Left colon (tissue), 2 donors: ENCODE measurements around the gene CYB5R4. TPM values are rescaled to one million over a fixed set of nuclear protein-coding genes. Genes with fewer than 3 reads are reported as not detected.
"Not testable (repeated sequence)": the region's sequence is repeated elsewhere in the genome, so short reads cannot be mapped to it uniquely, and the experiment has no call there.

Experiments
- ATAC-seq: fragments of 200-7000 bp; cut with Tn5 transposase; one replicate; pipeline ENCODE4 v1.9.1; 2020; ENCODE audit warnings: mild to moderate bottlenecking, moderate library complexity
- DNase-seq, 2 donors: peaks; one replicate each; pipeline ENCODE4 v3.0.0-alpha.2; 2020
- intact Hi-C, 2 donors: fragments of 100-400 bp; cut with DNase I in 1 of 2; cut with micrococcal nuclease in 1 of 2; formaldehyde crosslinking; loops; one replicate each; pipeline versions ENCODE4 v1.11.2 to v1.14.0; 2022; cut with DNase I, micrococcal nuclease
- total RNA-seq, 2 donors: library from RNA; stranded (reverse); fragmentation: NEBNext Ultra II Directional; extraction: Animal tissue kit (Norgen Biotek cat#: 25700); gene quantifications; one replicate each; pipeline ENCODE4 v1.2.1, GENCODE V29; 2021
- donor health status: DM: no; HTN: no; CAD: no.
- donor health status: DM: yes; HTN: yes; CAD: no.

The CYB5R4 gene
- total RNA-seq, 2 donors from 2014 or later = 30.5 to 31.9 TPM

GRCh38 chr6:83897094-83897493, 37.6 kb downstream of the CYB5R4 start:
- ATAC-seq, intact Hi-C loops, DNase-seq: not testable (repeated sequence)

DNA sequence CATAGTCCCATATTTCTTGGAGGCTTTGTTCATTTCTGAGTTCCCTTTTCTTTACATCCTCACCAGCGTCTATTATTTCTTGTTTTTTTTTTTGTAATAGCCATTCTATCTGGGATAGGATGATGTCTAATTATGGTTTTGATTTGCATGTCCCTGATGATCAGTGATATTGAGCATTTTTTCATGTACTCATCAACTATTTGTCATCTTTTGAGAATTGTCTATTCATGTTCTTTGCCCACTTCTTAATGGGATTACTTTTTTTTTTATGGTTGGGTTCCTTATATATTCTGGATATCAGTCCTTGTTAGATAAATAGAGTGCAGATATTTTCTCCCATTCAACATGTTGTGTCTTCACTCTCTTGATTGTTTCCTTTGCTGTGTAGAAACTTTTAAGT, 42.1 kb downstream of the CYB5R4 start:
- no peak for DNase-seq
- intact Hi-C loops = no loop called here
- no peak for ATAC-seq

- ATAC-seq (no peak), DNase-seq (no peak)
- intact Hi-C loops = no loop called here
These were observed 44.9 kb downstream of the CYB5R4 start for GRCh38 chr6:83904395-83904794.

- intact Hi-C loops = no loop called here
- ATAC-seq (no peak), DNase-seq (no peak)
These were observed 46.2 kb downstream of the CYB5R4 start for GRCh38 chr6:83905648-83906047.

DNA sequence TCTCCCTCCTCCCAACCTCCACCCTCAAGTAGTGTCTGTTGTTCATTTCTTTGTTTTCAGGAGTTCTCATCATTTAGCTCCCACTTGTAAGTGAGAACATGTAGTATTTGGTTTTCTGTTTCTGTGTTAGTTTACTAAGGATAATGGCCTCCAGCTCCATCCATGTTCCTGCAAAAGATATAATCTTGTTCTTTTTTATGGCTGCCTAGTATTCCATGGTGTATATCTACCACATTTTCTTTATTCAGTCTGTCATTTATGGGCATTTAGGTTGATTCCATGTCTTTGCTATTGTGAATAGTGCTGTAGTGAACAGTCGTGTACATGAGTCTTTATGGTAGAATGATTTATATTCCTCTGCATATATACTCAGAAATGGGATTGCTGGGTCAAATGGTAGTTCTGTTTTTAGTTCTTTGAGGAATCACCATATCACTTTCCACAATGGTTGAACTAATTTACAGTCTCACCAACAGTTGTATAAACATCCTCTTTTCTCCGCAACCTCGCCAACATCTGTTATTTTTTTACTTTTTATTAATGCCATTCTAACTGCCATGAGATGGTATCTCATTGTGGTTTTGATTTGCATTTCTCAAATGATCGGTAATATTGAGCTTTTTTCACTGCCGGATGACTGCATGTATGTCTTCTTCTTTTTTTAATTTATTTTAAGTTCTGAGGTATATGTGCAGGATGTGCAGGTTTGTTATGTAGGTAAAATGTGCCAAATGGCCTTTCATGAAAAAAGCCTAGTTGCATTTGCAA, 48.3 kb downstream of the CYB5R4 start:
- ATAC-seq, DNase-seq, intact Hi-C loops: not testable (repeated sequence)

- no peak for DNase-seq
- no peak for ATAC-seq
- intact Hi-C loops = no loop called here
These were observed 49.3 kb downstream of the CYB5R4 start for GRCh38 chr6:83908813-83909212.

DNA sequence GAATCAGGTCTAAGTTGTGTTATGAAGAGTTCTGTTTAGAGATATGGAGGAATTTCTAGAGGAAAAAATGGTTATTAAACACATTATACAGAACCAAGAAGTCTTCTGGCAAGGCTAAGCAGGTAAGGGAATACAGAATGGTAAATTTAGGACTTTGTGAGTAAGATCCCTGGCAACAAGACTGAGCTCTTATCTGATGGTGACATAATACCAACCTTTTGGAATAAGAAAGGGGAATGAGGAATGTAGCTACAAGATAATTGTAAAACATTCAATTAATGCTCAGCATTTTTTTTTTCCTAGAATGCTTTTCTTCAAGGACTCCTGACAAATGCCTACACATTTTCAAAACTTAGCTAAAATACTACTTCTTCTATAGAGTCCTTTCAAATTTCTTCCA, 51.8 kb downstream of the CYB5R4 start:
- intact Hi-C loops = no loop called here
- no peak for DNase-seq
- ATAC-seq = no peak

- intact Hi-C loops = no loop called here
- no peak for DNase-seq
- no peak for ATAC-seq
These were observed 55.5 kb downstream of the CYB5R4 start for GRCh38 chr6:83914953-83915352.

GRCh38 chr6:83917001-83917400, 57.5 kb downstream of the CYB5R4 start:
- no peak for DNase-seq
- no peak for ATAC-seq
- intact Hi-C loops = no loop called here

DNA sequence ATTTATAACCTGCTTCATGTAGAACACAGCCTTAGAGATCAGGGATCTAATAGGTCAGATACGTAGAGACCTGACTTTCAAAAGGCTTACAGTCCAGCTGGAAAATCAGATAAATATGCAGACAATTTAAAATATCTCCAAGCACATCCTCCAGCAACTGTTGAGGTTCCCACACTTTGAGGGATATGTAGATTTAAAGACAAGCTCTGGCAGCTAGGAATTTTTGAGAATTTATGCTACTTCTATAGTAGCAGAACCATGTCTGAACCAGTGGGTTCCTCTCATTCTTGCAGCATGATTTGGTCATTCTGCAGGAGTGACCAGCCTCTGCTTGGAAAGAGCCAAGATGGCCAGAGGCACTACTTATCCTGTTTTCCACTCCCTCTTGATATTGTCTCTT, 60.5 kb downstream of the CYB5R4 start:
- intact Hi-C loops = no loop called here
- no peak for DNase-seq
- ATAC-seq = no peak

GRCh38 chr6:83921315-83921714, 61.8 kb downstream of the CYB5R4 start:
- intact Hi-C loops = no loop called here
- DNase-seq = no peak

GRCh38 chr6:83927470-83927869, 68.0 kb downstream of the CYB5R4 start:
- no peak for ATAC-seq
- DNase-seq = no peak
- intact Hi-C loops = no loop called here

More at GRCh38 chr6:83921315-83921714, 61.8 kb downstream of the CYB5R4 start:
- no peak for ATAC-seq

DNA sequence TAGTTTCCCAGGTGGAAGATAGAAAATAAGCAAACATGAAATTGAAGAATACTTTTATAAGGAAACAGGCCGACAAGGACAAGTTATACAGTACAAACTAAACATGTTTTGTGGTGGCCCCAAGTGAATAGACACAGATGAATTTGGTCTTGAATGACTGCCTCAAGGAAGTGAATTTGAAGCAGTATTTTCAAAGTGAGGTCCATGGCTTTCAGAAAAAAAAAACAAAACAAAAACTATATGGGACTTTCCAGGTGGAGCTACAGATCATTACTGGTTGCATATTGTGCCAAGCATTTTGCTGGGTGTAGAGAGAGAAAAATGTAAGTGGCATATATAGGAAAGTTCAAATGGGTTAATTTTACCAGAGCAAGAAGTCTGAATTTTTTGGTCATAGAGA, 68.8 kb downstream of the CYB5R4 start:
- intact Hi-C loops = no loop called here
- ATAC-seq = no peak

GRCh38 chr6:83946201-83946833, 86.8 kb downstream of the CYB5R4 start:
- DNase-seq, ATAC-seq, intact Hi-C loops: not testable (repeated sequence)

More for the DNA sequence above, 68.8 kb downstream of the CYB5R4 start:
- DNase-seq = no peak

DNA sequence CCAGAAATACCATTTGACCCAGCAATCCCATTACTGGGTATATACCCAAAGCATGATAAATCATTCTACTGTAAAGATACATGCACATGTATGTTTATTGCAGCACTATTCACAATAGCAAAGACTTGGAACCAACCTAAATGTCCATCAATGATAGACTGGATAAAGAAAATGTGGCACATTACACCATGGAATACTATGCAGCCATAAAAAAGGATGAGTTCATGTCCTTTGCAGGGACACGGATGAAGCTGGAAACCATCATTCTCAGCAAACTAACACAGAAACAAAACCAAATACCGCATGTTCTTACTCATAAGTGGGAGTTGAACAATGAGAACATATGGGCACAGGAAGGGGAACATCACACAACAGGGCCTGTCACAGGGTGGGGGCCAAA, 88.5 kb downstream of the CYB5R4 start:
- DNase-seq, intact Hi-C loops, ATAC-seq: not testable (repeated sequence)

- intact Hi-C loops = no loop called here
- ATAC-seq = no peak
- DNase-seq = no peak
These were observed 89.4 kb downstream of the CYB5R4 start for GRCh38 chr6:83948851-83949250.

DNA sequence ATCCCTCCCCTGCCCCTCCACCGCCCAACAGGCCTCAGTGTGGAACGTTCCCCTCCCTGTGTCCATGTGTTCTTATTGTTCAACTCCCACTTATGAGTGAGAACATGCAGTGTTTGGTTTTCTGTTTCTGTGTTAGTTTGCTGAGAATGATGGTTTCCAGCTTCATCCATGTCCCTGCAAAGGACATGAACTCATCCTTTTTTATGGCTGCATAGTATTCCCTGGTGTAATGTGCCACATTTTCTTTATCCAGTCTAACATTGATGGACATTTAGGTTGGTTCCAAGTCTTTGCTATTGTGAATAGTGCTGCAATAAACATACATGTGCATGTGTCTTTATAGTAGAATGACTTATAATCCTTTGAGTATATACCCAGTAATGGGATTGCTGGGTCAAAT, 91.9 kb downstream of the CYB5R4 start:
- ATAC-seq, DNase-seq, intact Hi-C loops: not testable (repeated sequence)

- no peak for ATAC-seq
- no peak for DNase-seq
- intact Hi-C loops = no loop called here
These were observed 93.3 kb downstream of the CYB5R4 start for GRCh38 chr6:83952830-83953229.

GRCh38 chr6:83954371-83954770, 94.9 kb downstream of the CYB5R4 start:
- intact Hi-C loops = no loop called here
- ATAC-seq (no peak), DNase-seq (no peak)

DNA sequence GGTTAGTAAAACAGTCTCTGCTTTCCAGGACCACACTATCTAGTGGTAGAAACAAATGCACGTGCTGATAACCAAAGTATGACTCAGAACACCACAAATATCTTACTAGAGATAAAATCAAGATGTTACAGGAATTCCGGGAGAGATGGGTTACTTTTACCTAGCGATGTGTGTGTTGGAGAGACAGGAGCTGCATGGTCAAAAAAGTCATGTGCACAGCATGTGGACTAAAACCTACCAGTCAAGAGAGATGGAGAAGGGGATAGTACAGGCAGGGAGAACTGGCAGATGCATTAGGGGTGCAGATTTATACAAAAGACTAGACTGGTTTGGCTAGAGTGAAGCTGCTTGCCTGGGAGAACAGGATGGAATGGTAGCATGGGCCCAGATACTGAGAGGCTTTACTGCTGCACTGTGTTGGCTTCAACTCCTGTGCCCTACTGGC, 98.8 kb downstream of the CYB5R4 start:
- DNase-seq (no peak), ATAC-seq (no peak)
- intact Hi-C loops = no loop called here
